ENCODE results near the gene DPP8.
A peak's percentile ranks its signal among the peaks of the same experiment; 100 is the strongest.
"Not testable (repeated sequence)": the region's sequence is repeated elsewhere in the genome, so short reads cannot be mapped to it uniquely, and the experiment has no call there.

The DPP8 gene

GRCh38 chr15:65524226-65524625 lies 6.7 kb upstream of the DPP8 start:
- DNase-seq = no peak

GRCh38 chr15:65521350-65521749 lies 3.9 kb upstream of the DPP8 start:
- DNase-seq = peak; percentile 76

GRCh38 chr15:65518633-65519285 lies 1.3 kb upstream of the DPP8 start:
- no peak for DNase-seq

- no peak for DNase-seq
These were observed 348 bp upstream of the DPP8 start for GRCh38 chr15:65517866-65518207.

GRCh38 chr15:65512807-65513416 lies 4.6 kb downstream of the DPP8 start:
- peak; percentile 39 for DNase-seq

GRCh38 chr15:65512189-65512588 lies 5.3 kb downstream of the DPP8 start:
- DNase-seq = no peak

GRCh38 chr15:65509321-65509720 lies 8.2 kb downstream of the DPP8 start:
- no peak for DNase-seq

- DNase-seq = no peak
These were observed 23.4 kb downstream of the DPP8 start for GRCh38 chr15:65494076-65494475.

GRCh38 chr15:65484876-65485275 lies 32.6 kb downstream of the DPP8 start:
- DNase-seq = no peak

GRCh38 chr15:65476903-65477302 lies 40.6 kb downstream of the DPP8 start:
- no peak for DNase-seq

GRCh38 chr15:65470866-65471265 lies 46.6 kb downstream of the DPP8 start:
- no peak for DNase-seq

GRCh38 chr15:65468229-65468909 lies 49.1 kb downstream of the DPP8 start:
- no peak for DNase-seq

- no peak for DNase-seq
These were observed 50.6 kb downstream of the DPP8 start for GRCh38 chr15:65466901-65467300.

GRCh38 chr15:65463096-65463495 lies 54.4 kb downstream of the DPP8 start:
- not testable (repeated sequence) for DNase-seq

- DNase-seq = no peak
These were observed 56.6 kb downstream of the DPP8 start for GRCh38 chr15:65460741-65461347.

- not testable (repeated sequence) for DNase-seq
These were observed 62.2 kb downstream of the DPP8 start for GRCh38 chr15:65455256-65455655.

GRCh38 chr15:65451989-65452388 lies 65.5 kb downstream of the DPP8 start:
- DNase-seq = no peak

- no peak for DNase-seq
These were observed 66.9 kb downstream of the DPP8 start for GRCh38 chr15:65450556-65450955.

- no peak for DNase-seq
These were observed 70.3 kb downstream of the DPP8 start for GRCh38 chr15:65447145-65447544.

GRCh38 chr15:65434201-65434600 lies 83.3 kb downstream of the DPP8 start:
- no peak for DNase-seq

- DNase-seq = no peak
These were observed 85.8 kb downstream of the DPP8 start for GRCh38 chr15:65431731-65432130.

- DNase-seq = no peak
These were observed 91.2 kb downstream of the DPP8 start for GRCh38 chr15:65426216-65426853.

- DNase-seq = no peak
These were observed 92.8 kb downstream of the DPP8 start for GRCh38 chr15:65424683-65425082.
